HG03439 (cell line): Measurements from ENCODE around the gene PREX1.
A peak's percentile ranks its signal among the peaks of the same experiment; 100 is the strongest.

Source experiments
- ATAC-seq: cut with Tn5 transposase; IDR thresholded peaks from one replicate; pipeline ENCODE4 v1.9.1; 2021; ENCODE audit warnings: mild to moderate bottlenecking, moderate library complexity; ENCODE audit not compliant: unreplicated experiment

The PREX1 gene

GRCh38 chr20:48738399-48739304 lies 89.1 kb downstream of the PREX1 start:
- peak; percentile 51 for ATAC-seq

DNA sequence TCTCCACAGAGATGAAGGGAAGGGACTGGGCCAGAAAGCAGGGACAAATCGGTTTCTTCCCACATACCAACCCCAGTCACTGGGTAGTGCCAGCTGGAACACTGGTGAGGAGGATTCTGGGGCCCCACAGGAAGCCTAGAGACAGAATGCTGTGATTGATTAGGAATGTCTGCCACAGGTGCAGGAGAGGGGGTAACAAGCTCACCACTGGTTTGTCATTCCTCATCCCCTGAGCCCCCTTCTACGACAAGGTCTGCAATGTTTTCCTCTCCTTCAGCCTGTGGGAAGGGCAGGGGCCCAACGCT lies 89.8 kb downstream of the PREX1 start:
- no peak for ATAC-seq

DNA sequence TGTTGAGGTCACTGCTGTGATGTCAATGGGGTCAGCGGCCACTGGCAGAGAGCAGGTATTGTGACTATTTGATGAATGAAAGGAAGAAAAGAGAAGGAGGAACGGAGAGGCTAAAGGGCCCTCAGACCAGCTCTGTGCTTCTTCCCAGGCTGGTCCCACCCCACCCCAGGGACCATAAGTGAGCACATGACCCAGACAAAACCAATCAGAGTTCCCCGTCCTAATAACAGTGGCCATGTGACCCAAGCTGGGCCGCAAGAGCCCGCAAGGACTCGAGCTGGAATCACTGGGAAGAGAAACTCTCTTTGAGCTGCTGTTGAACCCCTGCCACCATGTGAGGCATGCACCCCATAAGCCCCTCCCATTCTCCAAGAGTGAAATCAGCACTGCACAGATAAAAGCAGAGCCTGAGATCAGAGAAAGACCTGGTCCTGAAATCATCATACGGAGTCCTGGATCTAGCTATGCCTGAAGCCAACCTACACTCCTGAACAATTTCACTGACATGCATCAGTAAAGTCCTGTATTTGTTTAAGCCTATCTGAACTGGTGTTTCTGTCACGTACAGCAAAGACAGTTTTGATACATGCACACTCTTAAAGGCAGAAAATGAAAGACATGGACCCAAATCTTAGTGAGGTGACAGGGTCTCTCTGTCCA lies 90.2 kb downstream of the PREX1 start:
- no peak for ATAC-seq

DNA sequence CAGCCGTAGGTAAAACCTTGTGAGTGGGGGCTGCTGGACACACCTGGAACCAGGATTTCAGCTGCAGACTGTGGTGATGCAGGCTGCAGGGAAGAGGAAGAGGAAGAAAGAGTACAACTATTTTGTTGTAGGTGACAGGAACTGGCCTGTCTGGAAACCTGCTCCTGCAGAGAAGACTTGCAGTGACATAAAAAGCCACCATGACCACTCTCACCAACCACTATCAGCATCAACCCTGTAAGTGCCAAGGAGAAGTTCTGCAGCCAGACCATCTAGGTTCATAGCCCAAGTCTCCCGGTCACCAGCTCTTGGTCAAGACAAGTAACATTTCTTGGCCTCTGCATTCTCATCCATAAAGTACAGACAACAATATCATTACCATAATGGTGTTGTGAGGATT lies 91.2 kb downstream of the PREX1 start:
- ATAC-seq: no peak

- no peak for ATAC-seq
These were observed 91.6 kb downstream of the PREX1 start for GRCh38 chr20:48736231-48736630.

DNA sequence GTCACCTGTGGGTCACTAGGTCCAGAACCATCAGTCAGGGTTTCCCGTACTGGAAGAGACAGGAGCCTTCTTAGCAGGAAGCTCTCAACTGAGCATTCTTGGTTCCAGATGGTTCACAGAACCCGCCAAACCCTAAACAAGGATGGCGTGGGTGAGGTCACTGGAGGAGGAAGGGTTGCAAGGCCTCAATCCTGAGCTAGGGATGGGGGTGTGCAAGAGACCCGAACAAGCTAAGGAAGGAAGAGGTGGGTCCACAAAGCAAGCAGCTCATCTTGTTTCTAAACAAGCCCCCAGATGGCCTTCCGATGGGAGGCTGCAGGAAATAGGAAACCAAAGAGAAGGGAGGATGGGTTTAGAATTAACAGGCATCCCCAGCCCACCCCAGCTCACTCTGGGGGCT lies 92.7 kb downstream of the PREX1 start:
- no peak for ATAC-seq

DNA sequence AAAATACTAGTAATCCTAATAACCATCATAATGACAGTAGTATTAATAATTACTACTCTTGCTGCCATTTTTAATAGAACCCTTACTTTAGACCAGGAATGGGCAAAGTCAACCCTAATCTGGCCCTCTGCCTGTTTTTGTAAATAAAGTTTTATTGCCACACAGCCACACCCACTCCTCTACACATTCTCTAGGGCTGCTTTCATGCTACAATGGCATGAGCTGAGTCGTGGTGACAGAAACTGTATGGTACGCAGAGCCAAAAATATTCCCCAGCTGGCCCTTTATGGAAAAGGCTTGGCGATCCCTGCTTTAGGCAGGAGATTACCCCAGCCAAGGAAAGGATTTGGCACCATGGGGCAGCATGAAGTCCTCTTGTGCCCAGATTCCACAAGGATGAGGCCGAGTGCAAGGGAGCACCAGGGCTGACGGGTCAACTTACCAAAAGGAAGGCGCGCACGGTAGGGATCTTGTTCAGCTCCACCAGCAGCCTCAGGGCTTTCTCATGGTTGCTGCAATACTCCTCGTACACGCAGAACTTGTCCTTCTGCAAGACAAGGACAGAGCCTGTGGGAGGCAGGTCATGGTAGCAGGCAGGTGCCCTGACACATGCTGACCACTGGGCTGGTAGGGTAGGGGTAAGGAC lies 93.6 kb downstream of the PREX1 start:
- ATAC-seq: no peak

DNA sequence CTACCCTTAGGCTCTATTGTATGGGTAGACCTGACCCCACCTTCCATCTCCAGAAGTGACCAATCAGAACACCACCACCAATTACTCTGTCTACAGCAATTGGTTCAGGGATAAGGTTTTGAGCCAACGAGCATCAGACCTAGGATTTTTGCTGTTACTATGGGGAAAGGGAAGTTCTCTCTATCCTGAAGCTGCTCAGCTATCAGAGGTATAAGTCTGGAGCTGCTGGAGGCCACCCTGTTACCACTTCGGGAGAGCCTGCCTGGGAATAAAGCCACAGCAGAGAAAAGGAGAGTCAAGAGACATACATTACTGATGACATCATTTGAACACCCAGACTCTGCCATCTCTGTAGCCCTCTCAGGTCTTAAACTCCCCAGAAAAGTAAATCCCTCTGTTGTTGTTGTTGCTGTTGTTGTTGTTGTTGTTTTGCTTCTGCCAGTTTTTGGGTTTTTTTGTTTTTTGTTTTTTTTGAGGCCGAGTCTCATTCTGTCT lies 94.5 kb downstream of the PREX1 start:
- no peak for ATAC-seq

- no peak for ATAC-seq
These were observed 95.5 kb downstream of the PREX1 start for GRCh38 chr20:48732081-48732829.

GRCh38 chr20:48731536-48731935 lies 96.3 kb downstream of the PREX1 start:
- ATAC-seq: no peak

DNA sequence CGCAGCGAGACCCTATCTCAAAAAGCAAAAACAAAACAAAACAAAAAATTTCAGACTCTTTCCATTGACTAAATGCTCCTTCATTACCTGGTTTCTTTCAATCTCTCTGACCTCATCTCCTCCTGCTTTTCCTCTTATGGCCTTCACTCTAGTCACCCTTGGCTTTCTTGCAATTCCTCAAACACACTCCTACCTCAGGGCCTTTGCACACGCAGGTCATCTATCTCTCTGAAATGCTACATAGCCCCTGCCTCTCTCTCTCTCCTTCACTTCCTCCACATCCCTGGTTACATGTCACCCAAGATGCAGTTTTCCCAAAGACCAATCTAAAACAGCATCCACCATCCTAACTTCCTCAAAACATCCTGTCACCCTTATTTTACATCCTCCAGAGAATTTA lies 96.8 kb downstream of the PREX1 start:
- ATAC-seq: no peak

DNA sequence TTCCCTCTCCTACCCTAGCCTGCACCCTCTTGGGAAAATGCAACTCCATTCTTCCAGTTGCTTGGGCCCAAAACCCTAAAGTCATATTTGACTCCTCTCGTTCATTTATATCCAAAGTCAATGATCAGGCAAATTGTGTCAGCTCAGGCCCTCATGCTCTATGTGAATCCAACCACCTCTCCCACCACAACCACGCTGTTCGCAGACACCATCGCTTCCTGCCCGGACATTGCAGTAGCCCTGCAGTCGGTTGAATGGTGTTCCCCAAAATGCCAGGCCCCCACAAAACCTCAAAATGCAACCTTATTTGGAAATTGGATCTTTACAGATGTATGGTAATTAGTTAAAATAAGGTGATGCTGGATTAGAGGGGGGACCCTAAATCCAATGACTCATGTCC lies 98.3 kb downstream of the PREX1 start:
- ATAC-seq: no peak

DNA sequence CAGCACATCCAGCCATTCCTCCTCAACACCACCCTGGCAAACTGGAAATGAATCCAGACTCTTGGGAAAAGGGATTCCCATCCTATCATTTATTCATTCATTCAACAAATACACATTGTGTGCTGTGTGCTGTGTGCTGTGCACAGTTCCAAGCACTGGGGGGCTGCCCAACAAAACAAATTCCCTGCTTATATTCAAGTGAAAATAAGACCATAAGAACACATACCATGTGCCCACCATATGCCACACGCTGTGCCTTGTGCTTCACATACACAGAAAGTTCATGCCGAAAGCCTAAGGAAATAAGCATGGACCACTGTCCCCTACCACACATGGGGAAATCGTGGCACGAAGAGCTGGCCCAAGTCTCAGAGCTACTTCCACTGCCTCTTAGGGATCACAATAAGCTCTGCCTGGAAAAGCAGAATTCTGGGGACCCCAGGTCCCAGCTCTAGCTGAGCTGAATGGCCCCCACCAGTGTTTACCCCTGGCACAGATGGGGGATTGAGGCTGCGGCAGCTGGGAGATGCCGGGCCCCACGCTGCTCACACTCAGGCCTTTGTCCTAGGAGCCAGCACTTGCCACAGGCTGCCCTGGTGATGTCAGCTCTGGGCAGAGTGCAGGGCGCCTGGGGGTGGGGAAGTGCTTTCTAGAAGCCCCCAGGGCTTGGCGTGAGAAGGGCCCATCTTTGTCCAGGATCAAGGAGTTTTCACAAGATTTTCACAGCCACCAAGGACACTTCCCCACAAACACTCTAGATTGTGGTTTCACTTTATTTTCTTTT lies 99.6 kb downstream of the PREX1 start:
- ATAC-seq: no peak

DNA sequence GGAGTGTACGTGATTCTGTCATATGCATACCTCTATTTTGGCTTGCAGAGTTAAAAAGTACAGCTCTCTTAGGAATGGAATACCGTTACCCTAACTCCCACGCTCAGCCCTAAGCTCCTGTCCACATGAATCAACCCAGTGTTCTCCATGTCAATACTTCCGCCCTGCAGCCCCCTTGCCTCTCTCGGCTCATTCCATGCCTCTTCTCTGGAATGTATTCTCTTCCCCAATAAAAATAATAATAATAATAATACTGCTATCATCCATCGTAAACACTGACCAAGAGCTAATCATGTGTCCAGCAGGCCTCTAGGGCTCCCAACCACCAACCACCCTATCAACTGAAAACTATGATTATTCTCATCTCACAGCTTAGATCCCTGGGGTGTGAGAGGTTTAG lies 100.6 kb downstream of the PREX1 start:
- ATAC-seq: no peak

DNA sequence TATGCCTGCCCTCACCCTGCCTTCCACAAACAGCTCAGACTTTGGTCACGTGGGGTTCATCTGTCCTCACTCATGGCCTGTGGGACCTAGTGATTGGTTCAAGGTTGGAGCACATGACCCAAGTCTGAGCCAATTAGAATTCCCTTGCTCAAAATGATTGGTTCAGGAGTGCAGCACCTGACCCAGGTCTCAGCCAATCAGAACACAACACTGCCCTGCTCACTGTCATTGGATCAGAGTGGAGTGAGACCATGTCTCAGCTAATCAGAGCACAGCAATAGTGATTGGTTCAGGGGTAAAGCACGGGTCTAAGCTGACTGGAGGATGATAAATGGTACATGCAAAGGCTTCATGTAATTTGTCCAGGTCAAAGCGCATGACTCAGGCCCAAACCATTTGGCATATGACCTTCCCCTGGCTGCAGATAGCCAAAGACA lies 102.2 kb downstream of the PREX1 start:
- no peak for ATAC-seq

- no peak for ATAC-seq
These were observed 102.8 kb downstream of the PREX1 start for GRCh38 chr20:48724891-48725554.

GRCh38 chr20:48724382-48724781 lies 103.4 kb downstream of the PREX1 start:
- no peak for ATAC-seq

GRCh38 chr20:48723308-48724264 lies 104.2 kb downstream of the PREX1 start:
- no peak for ATAC-seq

GRCh38 chr20:48722737-48723191 lies 105.0 kb downstream of the PREX1 start:
- ATAC-seq: no peak
